HEK293 (cell line): ENCODE results near the gene ALDH4A1.

Source experiments
- CTCF ChIA-PET: fragments of 350-600 bp; formaldehyde crosslinking; extraction: SDS; loops from one replicate; lab custom pipeline; 2021; ENCODE audit warnings: antibody characterized with exemption; lab: Yijun Ruan, JAX
- POLR2A ChIA-PET: fragments of 300-600 bp; formaldehyde crosslinking; extraction: SDS; loops from one replicate; lab custom pipeline; 2020; ENCODE audit warnings: antibody characterized with exemption, inconsistent platforms; lab: Yijun Ruan, JAX
- H3K27ac ChIP-seq: fragments of 200-500 bp; sonication (Bioruptor generic); 2 replicates; pipeline ENCODE4 v1.5.1; 2014; ENCODE audit warnings: low read depth, low read length, control low read depth, inconsistent platforms; ENCODE audit errors: extremely low read depth
- H3K36me3 ChIP-seq, 2 experiments: fragments of 200-500 bp in 1 of 2; sonication (Bioruptor generic) in 1 of 2; 1 replicate in 1 of 2; 2 replicates in 1 of 2; pipeline ENCODE4 v1.5.1; 2014 to 2017; ENCODE audit warnings: inconsistent platforms in 2 of 2, low read length in 2 of 2; ENCODE audit not compliant: control insufficient read depth in 2 of 2, insufficient read depth in 1 of 2
- H3K4me1 ChIP-seq: fragments of 200-500 bp; sonication (Bioruptor generic); 2 replicates; pipeline ENCODE4 v1.5.1; 2014; ENCODE audit warnings: mild to moderate bottlenecking, low read length, inconsistent platforms; ENCODE audit not compliant: control insufficient read depth, insufficient read depth
- H3K4me3 ChIP-seq: 2 replicates; pipeline ENCODE4 v1.5.1; 2011; ENCODE audit warnings: low read depth, mild to moderate bottlenecking, control low read depth, low read length, moderate library complexity
- H3K9me3 ChIP-seq: fragments of 200-500 bp; sonication (Bioruptor generic); 2 replicates; pipeline ENCODE4 v1.5.1; 2014; ENCODE audit warnings: low read depth, low read length, inconsistent platforms; ENCODE audit not compliant: control insufficient read depth, insufficient read depth
- KLF10 ChIP-seq: fragments of 450-650 bp; IDR thresholded peaks from 2 replicates; pipeline ENCODE4 v1.5.1; 2018; ENCODE audit warnings: missing biosample characterization, mild to moderate bottlenecking, missing genetic modification characterization
- SP2 ChIP-seq: fragments of 450-650 bp; formaldehyde crosslinking; IDR thresholded peaks from 2 replicates; pipeline ENCODE4 v1.5.1; 2016; ENCODE audit warnings: missing biosample characterization, missing genetic modification characterization
- YY2 ChIP-seq: fragments of 450-650 bp; formaldehyde crosslinking; IDR thresholded peaks from 2 replicates; pipeline ENCODE4 v1.5.1; 2016; ENCODE audit warnings: missing biosample characterization, missing genetic modification characterization
- ZBTB17 ChIP-seq: fragments of 450-650 bp; formaldehyde crosslinking; IDR thresholded peaks from 2 replicates; pipeline ENCODE4 v1.5.1; 2016; ENCODE audit warnings: missing biosample characterization, missing genetic modification characterization
- ZBTB20 ChIP-seq: fragments of 450-650 bp; formaldehyde crosslinking; IDR thresholded peaks from 2 replicates; pipeline ENCODE4 v1.5.1; 2016; ENCODE audit warnings: missing biosample characterization, missing genetic modification characterization
- ZBTB26 ChIP-seq: fragments of 450-650 bp; formaldehyde crosslinking; optimal IDR thresholded peaks from 2 replicates; pipeline ENCODE3; 2016; ENCODE audit warnings: missing biosample characterization, mild to moderate bottlenecking, missing genetic modification characterization
- ZBTB49 ChIP-seq: fragments of 450-650 bp; formaldehyde crosslinking; IDR thresholded peaks from 2 replicates; pipeline ENCODE4 v1.5.1; 2016; ENCODE audit warnings: missing biosample characterization, missing genetic modification characterization, low read depth
- ZBTB8A ChIP-seq: fragments of 450-650 bp; formaldehyde crosslinking; IDR thresholded peaks from 2 replicates; pipeline ENCODE4 v1.5.1; 2016; ENCODE audit warnings: missing biosample characterization, missing genetic modification characterization
- ZIC2 ChIP-seq: fragments of 450-650 bp; formaldehyde crosslinking; IDR thresholded peaks from 2 replicates; pipeline ENCODE4 v1.5.1; 2016; ENCODE audit warnings: missing biosample characterization, missing genetic modification characterization
- ZNF157 ChIP-seq: fragments of 450-650 bp; formaldehyde crosslinking; IDR thresholded peaks from 2 replicates; pipeline ENCODE4 v1.5.1; 2016; ENCODE audit warnings: missing biosample characterization, missing genetic modification characterization
- ZNF2 ChIP-seq: fragments of 450-650 bp; formaldehyde crosslinking; IDR thresholded peaks from 2 replicates; pipeline ENCODE4 v1.5.1; 2016; ENCODE audit warnings: missing biosample characterization, missing genetic modification characterization
- ZNF561 ChIP-seq: fragments of 450-650 bp; IDR thresholded peaks from 2 replicates; pipeline ENCODE4 v1.5.1; 2018; ENCODE audit warnings: missing biosample characterization, missing genetic modification characterization, borderline replicate concordance
- ZNF660 ChIP-seq: fragments of 450-650 bp; IDR thresholded peaks from 2 replicates; pipeline ENCODE4 v1.5.1; 2018; ENCODE audit warnings: missing biosample characterization, mild to moderate bottlenecking, missing genetic modification characterization
- ZSCAN30 ChIP-seq: fragments of 450-650 bp; IDR thresholded peaks from 2 replicates; pipeline ENCODE4 v1.5.1; 2018; ENCODE audit warnings: missing biosample characterization, mild to moderate bottlenecking, missing genetic modification characterization, moderate library complexity
- ZXDB ChIP-seq: fragments of 450-650 bp; formaldehyde crosslinking; IDR thresholded peaks from 2 replicates; pipeline ENCODE4 v1.5.1; 2016; ENCODE audit warnings: missing biosample characterization, missing genetic modification characterization
- TF ChIP-seq, protein P1 (sequence below): fragments of 450-650 bp; formaldehyde crosslinking; conservative IDR thresholded peaks from 2 replicates; pipeline ENCODE4 v1.5.1; 2016; ENCODE audit warnings: low read depth, missing biosample characterization, missing genetic modification characterization
- TF ChIP-seq, protein P2 (sequence below): fragments of 450-650 bp; formaldehyde crosslinking; IDR thresholded peaks from 2 replicates; pipeline ENCODE4 v1.5.1; 2016; ENCODE audit warnings: missing biosample characterization, missing genetic modification characterization
- TF ChIP-seq, protein P3 (sequence below): fragments of 450-650 bp; formaldehyde crosslinking; IDR thresholded peaks from 2 replicates; pipeline ENCODE4 v1.5.1; 2016; ENCODE audit warnings: missing biosample characterization, missing genetic modification characterization
- TF ChIP-seq, protein P4 (sequence below): fragments of 450-650 bp; formaldehyde crosslinking; IDR thresholded peaks from 2 replicates; pipeline ENCODE4 v1.5.1; 2017; ENCODE audit warnings: missing biosample characterization, mild to moderate bottlenecking, missing genetic modification characterization, moderate library complexity
- TF ChIP-seq, protein P5 (sequence below): fragments of 450-650 bp; formaldehyde crosslinking; IDR thresholded peaks from 2 replicates; pipeline ENCODE4 v1.5.1; 2016; ENCODE audit warnings: missing biosample characterization, missing genetic modification characterization

Gene ALDH4A1

GRCh38 chr1:18902523-18903290 is at the start of gene ALDH4A1:
Gene ALDH4A1, minus strand, starts transcription at chr1:18902555. Its CDS starts 32 bp downstream, at chr1:18902523.
- Histone ChIP-seq H3K27ac (peak within 1 kb of the TSS; percentile 70), H3K36me3 (peaks cover 0 to 3% of the 10 kb centered on the region in 2 experiments; a peak in 1 of 3 replicates), H3K4me1 (0 out of 2 replicates have a peak, but pooled peaks cover 3% of the 10 kb centered on the region), H3K4me3 (peak within 1 kb of the TSS; percentile 58), H3K9me3 (no peaks in the 10 kb centered on the region)
- CTCF ChIA-PET = interaction anchor here (0.7 to 1.7 kb wide), 10 partner anchors 9 to 197 kb away, joined by 3 to 24 read pairs (median 3); no protein-coding TSS in a partner anchor
- POLR2A ChIA-PET = interaction anchor here (0.6 to 1.5 kb wide), 14 partner anchors 11 to 879 kb away, joined by 3 to 9 read pairs (median 4); partner anchors contain the start of gene IFFO2
- no peak for TF ChIP-seq YY2 (tag by site-specific recombination)
- TF ChIP-seq ZSCAN30 (tag by site-specific recombination) = no peak
- TF ChIP-seq ZBTB8A (tag by site-specific recombination) = peak; percentile 48
- TF ChIP-seq ZNF660 (tag by site-specific recombination) = peak; percentile 53; the same call in 1 of the 2 replicates
- TF ChIP-seq ZIC2 (tag by site-specific recombination) = peak; percentile 45; the same call in 1 of the 2 replicates
- TF ChIP-seq ZBTB17 = peak; percentile 71
- TF ChIP-seq ZXDB (tag by site-specific recombination) = peak; percentile 77
- peak; percentile 79 for TF ChIP-seq ZBTB26 (tag by site-specific recombination)
- TF ChIP-seq ZBTB49 (tag by site-specific recombination) = no peak
- no peak for TF ChIP-seq ZNF157 (tag by site-specific recombination)
- TF ChIP-seq KLF10 (tag by site-specific recombination) = peak; percentile 100
- TF ChIP-seq, protein P1, sequence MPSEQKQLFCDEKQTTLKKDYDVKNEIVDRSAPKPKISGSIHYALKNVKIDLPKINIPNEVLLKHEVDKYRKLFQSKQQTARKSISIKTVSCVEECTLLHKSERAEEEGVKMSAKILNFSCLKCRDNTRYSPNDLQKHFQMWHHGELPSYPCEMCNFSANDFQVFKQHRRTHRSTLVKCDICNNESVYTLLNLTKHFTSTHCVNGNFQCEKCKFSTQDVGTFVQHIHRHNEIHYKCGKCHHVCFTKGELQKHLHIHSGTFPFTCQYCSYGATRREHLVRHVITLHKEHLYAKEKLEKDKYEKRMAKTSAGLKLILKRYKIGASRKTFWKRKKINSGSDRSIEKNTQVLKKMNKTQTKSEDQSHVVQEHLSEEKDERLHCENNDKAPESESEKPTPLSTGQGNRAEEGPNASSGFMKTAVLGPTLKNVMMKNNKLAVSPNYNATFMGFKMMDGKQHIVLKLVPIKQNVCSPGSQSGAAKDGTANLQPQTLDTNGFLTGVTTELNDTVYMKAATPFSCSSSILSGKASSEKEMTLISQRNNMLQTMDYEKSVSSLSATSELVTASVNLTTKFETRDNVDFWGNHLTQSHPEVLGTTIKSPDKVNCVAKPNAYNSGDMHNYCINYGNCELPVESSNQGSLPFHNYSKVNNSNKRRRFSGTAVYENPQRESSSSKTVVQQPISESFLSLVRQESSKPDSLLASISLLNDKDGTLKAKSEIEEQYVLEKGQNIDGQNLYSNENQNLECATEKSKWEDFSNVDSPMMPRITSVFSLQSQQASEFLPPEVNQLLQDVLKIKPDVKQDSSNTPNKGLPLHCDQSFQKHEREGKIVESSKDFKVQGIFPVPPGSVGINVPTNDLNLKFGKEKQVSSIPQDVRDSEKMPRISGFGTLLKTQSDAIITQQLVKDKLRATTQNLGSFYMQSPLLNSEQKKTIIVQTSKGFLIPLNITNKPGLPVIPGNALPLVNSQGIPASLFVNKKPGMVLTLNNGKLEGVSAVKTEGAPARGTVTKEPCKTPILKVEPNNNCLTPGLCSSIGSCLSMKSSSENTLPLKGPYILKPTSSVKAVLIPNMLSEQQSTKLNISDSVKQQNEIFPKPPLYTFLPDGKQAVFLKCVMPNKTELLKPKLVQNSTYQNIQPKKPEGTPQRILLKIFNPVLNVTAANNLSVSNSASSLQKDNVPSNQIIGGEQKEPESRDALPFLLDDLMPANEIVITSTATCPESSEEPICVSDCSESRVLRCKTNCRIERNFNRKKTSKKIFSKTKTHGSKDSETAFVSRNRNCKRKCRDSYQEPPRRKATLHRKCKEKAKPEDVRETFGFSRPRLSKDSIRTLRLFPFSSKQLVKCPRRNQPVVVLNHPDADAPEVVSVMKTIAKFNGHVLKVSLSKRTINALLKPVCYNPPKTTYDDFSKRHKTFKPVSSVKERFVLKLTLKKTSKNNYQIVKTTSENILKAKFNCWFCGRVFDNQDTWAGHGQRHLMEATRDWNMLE (tag by site-specific recombination) = 0 out of 2 replicates have a peak, but pooled peaks have one; percentile 21
- peak; percentile 99 for TF ChIP-seq ZBTB20 (tag by site-specific recombination)
- peak; percentile 96 for TF ChIP-seq SP2
- TF ChIP-seq, protein P2, sequence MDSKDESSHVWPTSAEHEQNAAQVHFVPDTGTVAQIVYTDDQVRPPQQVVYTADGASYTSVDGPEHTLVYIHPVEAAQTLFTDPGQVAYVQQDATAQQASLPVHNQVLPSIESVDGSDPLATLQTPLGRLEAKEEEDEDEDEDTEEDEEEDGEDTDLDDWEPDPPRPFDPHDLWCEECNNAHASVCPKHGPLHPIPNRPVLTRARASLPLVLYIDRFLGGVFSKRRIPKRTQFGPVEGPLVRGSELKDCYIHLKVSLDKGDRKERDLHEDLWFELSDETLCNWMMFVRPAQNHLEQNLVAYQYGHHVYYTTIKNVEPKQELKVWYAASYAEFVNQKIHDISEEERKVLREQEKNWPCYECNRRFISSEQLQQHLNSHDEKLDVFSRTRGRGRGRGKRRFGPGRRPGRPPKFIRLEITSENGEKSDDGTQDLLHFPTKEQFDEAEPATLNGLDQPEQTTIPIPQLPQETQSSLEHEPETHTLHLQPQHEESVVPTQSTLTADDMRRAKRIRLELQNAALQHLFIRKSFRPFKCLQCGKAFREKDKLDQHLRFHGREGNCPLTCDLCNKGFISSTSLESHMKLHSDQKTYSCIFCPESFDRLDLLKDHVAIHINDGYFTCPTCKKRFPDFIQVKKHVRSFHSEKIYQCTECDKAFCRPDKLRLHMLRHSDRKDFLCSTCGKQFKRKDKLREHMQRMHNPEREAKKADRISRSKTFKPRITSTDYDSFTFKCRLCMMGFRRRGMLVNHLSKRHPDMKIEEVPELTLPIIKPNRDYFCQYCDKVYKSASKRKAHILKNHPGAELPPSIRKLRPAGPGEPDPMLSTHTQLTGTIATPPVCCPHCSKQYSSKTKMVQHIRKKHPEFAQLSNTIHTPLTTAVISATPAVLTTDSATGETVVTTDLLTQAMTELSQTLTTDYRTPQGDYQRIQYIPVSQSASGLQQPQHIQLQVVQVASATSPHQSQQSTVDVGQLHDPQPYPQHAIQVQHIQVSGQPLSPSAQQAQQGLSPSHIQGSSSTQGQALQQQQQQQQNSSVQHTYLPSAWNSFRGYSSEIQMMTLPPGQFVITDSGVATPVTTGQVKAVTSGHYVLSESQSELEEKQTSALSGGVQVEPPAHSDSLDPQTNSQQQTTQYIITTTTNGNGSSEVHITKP (tag by site-specific recombination) = peak; percentile 100
- TF ChIP-seq, protein P3, sequence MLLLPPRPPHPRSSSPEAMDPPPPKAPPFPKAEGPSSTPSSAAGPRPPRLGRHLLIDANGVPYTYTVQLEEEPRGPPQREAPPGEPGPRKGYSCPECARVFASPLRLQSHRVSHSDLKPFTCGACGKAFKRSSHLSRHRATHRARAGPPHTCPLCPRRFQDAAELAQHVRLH (tag by site-specific recombination) = no peak; the same call in 1 of the 2 replicates
- TF ChIP-seq, protein P4, sequence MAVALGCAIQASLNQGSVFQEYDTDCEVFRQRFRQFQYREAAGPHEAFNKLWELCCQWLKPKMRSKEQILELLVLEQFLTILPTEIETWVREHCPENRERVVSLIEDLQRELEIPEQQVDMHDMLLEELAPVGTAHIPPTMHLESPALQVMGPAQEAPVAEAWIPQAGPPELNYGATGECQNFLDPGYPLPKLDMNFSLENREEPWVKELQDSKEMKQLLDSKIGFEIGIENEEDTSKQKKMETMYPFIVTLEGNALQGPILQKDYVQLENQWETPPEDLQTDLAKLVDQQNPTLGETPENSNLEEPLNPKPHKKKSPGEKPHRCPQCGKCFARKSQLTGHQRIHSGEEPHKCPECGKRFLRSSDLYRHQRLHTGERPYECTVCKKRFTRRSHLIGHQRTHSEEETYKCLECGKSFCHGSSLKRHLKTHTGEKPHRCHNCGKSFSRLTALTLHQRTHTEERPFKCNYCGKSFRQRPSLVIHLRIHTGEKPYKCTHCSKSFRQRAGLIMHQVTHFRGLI = no peak; the same call in 1 of the 2 replicates
- TF ChIP-seq, protein P5, sequence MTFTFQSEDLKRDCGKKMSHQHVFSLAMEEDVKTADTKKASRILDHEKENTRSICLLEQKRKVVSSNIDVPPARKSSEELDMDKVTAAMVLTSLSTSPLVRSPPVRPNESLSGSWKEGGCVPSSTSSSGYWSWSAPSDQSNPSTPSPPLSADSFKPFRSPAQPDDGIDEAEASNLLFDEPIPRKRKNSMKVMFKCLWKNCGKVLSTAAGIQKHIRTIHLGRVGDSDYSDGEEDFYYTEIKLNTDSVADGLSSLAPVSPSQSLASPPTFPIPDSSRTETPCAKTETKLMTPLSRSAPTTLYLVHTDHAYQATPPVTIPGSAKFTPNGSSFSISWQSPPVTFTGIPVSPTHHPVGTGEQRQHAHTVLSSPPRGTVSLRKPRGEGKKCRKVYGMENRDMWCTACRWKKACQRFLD (tag by site-specific recombination) = no peak
- TF ChIP-seq ZNF2 = 0 out of 2 replicates have a peak, but pooled peaks have one; percentile 38
- peak; percentile 4; the same call in 1 of the 2 replicates for TF ChIP-seq ZNF561
